A172 (cell line): Measurements from ENCODE around the gene ATP8B2. TPM values are rescaled to one million over a fixed set of nuclear protein-coding genes. Genes with fewer than 3 reads are reported as not detected.
A peak's percentile ranks its signal among the peaks of the same experiment; 100 is the strongest.
"Not testable (repeated sequence)": the region's sequence is repeated elsewhere in the genome, so short reads cannot be mapped to it uniquely, and the experiment has no call there.

Source experiments
- DNase-seq: peaks from one replicate; pipeline ENCODE4 v3.0.0-alpha.2; 2015; ENCODE audit warnings: low spot score
- total RNA-seq: library from RNA; depleted of rRNA; stranded (reverse); fragments of >200 nt; shearing (Covaris generic); gene quantifications from 2 replicates; pipeline ENCODE4 v1.2.3, GENCODE V29; 2014; rRNA removed

Gene ATP8B2
- 93.9 and 129 TPM in 2 replicates for total RNA-seq

- peak; percentile 88 for DNase-seq
Observed at GRCh38 chr1:154324669-154325582, at the start of gene ATP8B2. ATP8B2 (plus strand) TSS chr1:154325525; CDS start chr1:154328142, 2,617 bp downstream.

- DNase-seq = no peak
Observed at GRCh38 chr1:154276797-154277196, 48.5 kb upstream of the ATP8B2 start.

GRCh38 chr1:154287591-154287990 lies 37.7 kb upstream of the ATP8B2 start:
- not testable (repeated sequence) for DNase-seq

GRCh38 chr1:154288661-154289060 lies 36.7 kb upstream of the ATP8B2 start:
- DNase-seq = no peak

GRCh38 chr1:154290921-154291320 lies 34.4 kb upstream of the ATP8B2 start:
- no peak for DNase-seq

GRCh38 chr1:154295408-154296235 lies 29.7 kb upstream of the ATP8B2 start:
- no peak for DNase-seq

GRCh38 chr1:154301582-154301981 lies 23.7 kb upstream of the ATP8B2 start:
- DNase-seq = no peak

- peak; percentile 76 for DNase-seq
Observed at GRCh38 chr1:154304664-154305337, 20.5 kb upstream of the ATP8B2 start.

GRCh38 chr1:154306151-154306550 lies 19.2 kb upstream of the ATP8B2 start:
- DNase-seq = peak; percentile 70

- DNase-seq = not testable (repeated sequence)
Observed at GRCh38 chr1:154307670-154308270, 17.6 kb upstream of the ATP8B2 start.

- DNase-seq = not testable (repeated sequence)
Observed at GRCh38 chr1:154309136-154309535, 16.2 kb upstream of the ATP8B2 start.

GRCh38 chr1:154312229-154313065 lies 12.9 kb upstream of the ATP8B2 start:
- DNase-seq = not testable (repeated sequence)

GRCh38 chr1:154313066-154313356 lies 12.3 kb upstream of the ATP8B2 start:
- DNase-seq = no peak

- not testable (repeated sequence) for DNase-seq
Observed at GRCh38 chr1:154314226-154314625, 11.1 kb upstream of the ATP8B2 start.

- DNase-seq = no peak
Observed at GRCh38 chr1:154316704-154317103, 8.6 kb upstream of the ATP8B2 start.

GRCh38 chr1:154318386-154318785 lies 6.9 kb upstream of the ATP8B2 start:
- no peak for DNase-seq

GRCh38 chr1:154320882-154321608 lies 4.3 kb upstream of the ATP8B2 start, which contains the start of gene AQP10:
AQP10 (plus strand) TSS chr1:154321093; CDS start chr1:154321156, 63 bp downstream.
- DNase-seq = no peak

- not testable (repeated sequence) for DNase-seq
Observed at GRCh38 chr1:154321609-154321934, 3.8 kb upstream of the ATP8B2 start.

- no peak for DNase-seq
Observed at GRCh38 chr1:154323493-154323892, 1.8 kb upstream of the ATP8B2 start.

- no peak for DNase-seq
Observed at GRCh38 chr1:154324241-154324640, 1.1 kb upstream of the ATP8B2 start.
